KMS-11 (cell line): Measurements from ENCODE around the gene IFIT1.
A peak's percentile ranks its signal among the peaks of the same experiment; 100 is the strongest.
"Not testable (repeated sequence)": the region's sequence is repeated elsewhere in the genome, so short reads cannot be mapped to it uniquely, and the experiment has no call there.

Experiments
- H2AFZ ChIP-seq: fragments of 200-600 bp; sonication (generic); 2 replicates; pipeline ENCODE4 v1.6.1; 2016; ENCODE audit warnings: antibody characterized with exemption, mixed run types, low read depth
- H3K27ac ChIP-seq: fragments of 200-600 bp; sonication (generic); 2 replicates; pipeline ENCODE4 v1.6.1; 2016; ENCODE audit warnings: mild to moderate bottlenecking, mixed run types
- H3K27me3 ChIP-seq: fragments of 200-600 bp; sonication (generic); 2 replicates; pipeline ENCODE4 v1.6.1; 2017; ENCODE audit warnings: mild to moderate bottlenecking, low read depth, mixed run types, moderate library complexity; ENCODE audit not compliant: insufficient read depth
- H3K36me3 ChIP-seq: fragments of 200-600 bp; sonication (generic); 2 replicates; pipeline ENCODE4 v1.6.1; 2017; ENCODE audit warnings: mild to moderate bottlenecking, mixed run types; ENCODE audit not compliant: insufficient read depth
- H3K4me1 ChIP-seq: fragments of 200-600 bp; sonication (generic); 2 replicates; pipeline ENCODE4 v1.6.1; 2016; ENCODE audit warnings: mild to moderate bottlenecking, low read depth, mixed run types; ENCODE audit not compliant: poor library complexity, severe bottlenecking
- H3K4me2 ChIP-seq: fragments of 200-600 bp; sonication (generic); 2 replicates; pipeline ENCODE4 v1.7.0; 2016; ENCODE audit warnings: mild to moderate bottlenecking, mixed run types
- H3K4me3 ChIP-seq: fragments of 200-600 bp; sonication (generic); IDR thresholded peaks from 2 replicates; pipeline ENCODE4 v1.6.1; 2017; ENCODE audit warnings: low read depth, low read length, mixed read lengths; ENCODE audit not compliant: insufficient read depth
- H3K79me2 ChIP-seq: fragments of 200-600 bp; sonication (generic); 2 replicates; pipeline ENCODE4 v1.6.1; 2016; ENCODE audit warnings: low read depth, mixed run types; ENCODE audit not compliant: insufficient read depth
- H3K9ac ChIP-seq: fragments of 200-600 bp; sonication (generic); 2 replicates; pipeline ENCODE4 v1.6.1; 2016; ENCODE audit warnings: mild to moderate bottlenecking, mixed run types
- H4K20me1 ChIP-seq: fragments of 200-600 bp; sonication (generic); 2 replicates; pipeline ENCODE4 v1.6.1; 2016; ENCODE audit warnings: mild to moderate bottlenecking, mixed run types; ENCODE audit not compliant: insufficient read depth
- CTCF ChIP-seq: fragments of 200-600 bp; sonication (generic); conservative IDR thresholded peaks from 2 replicates; pipeline ENCODE4 v1.6.1; 2017; ENCODE audit warnings: low read depth, mild to moderate bottlenecking, antibody characterized with exemption, low read length, moderate library complexity, mixed read lengths

The IFIT1 gene

GRCh38 chr10:89384474-89385340 lies 7.7 kb upstream of the IFIT1 start:
- Histone ChIP-seq H3K27me3 (no peaks in the 10 kb centered on the region), H3K27ac (no peak overlapping the region), H3K9ac (no peak overlapping the region), H3K4me2 (no peak overlapping the region), H4K20me1 (no peaks in the 10 kb centered on the region), H3K4me1 (peaks cover 14% of the 10 kb centered on the region), H2AFZ (no peak overlapping the region), H3K36me3 (no peaks in the 10 kb centered on the region), H3K79me2 (no peaks in the 10 kb centered on the region), H3K4me3 (no peak overlapping the region)
- no peak for TF ChIP-seq CTCF

GRCh38 chr10:89388806-89389205 lies 3.6 kb upstream of the IFIT1 start:
- H3K4me1 ChIP-seq = peaks cover 51% of the 10 kb centered on the region
- H4K20me1 ChIP-seq = no peaks in the 10 kb centered on the region
- no peak for TF ChIP-seq CTCF

GRCh38 chr10:89389254-89389653 lies 3.2 kb upstream of the IFIT1 start:
- Histone ChIP-seq H3K27me3 (no peaks in the 10 kb centered on the region), H3K4me3 (no peak overlapping the region), H2AFZ (no peak overlapping the region), H3K36me3 (no peaks in the 10 kb centered on the region), H3K9ac (no peak overlapping the region), H3K4me2 (no peak overlapping the region), H4K20me1 (no peaks in the 10 kb centered on the region), H3K4me1 (peaks cover 55% of the 10 kb centered on the region), H3K27ac (no peak overlapping the region), H3K79me2 (no peaks in the 10 kb centered on the region)
- TF ChIP-seq CTCF = peak; percentile 27; the same call in 1 of the 2 replicates

More at GRCh38 chr10:89388806-89389205, 3.6 kb upstream of the IFIT1 start:
- H3K27me3 ChIP-seq = no peaks in the 10 kb centered on the region
- no peak overlapping the region for H3K4me3 ChIP-seq
- H3K79me2 ChIP-seq = no peaks in the 10 kb centered on the region
- no peak overlapping the region for H3K27ac ChIP-seq
- H3K36me3 ChIP-seq = no peaks in the 10 kb centered on the region
- no peak overlapping the region for H3K4me2 ChIP-seq
- H3K9ac ChIP-seq = no peak overlapping the region
- H2AFZ ChIP-seq = no peak overlapping the region

GRCh38 chr10:89390476-89391225 lies 1.8 kb upstream of the IFIT1 start:
- no peaks in the 10 kb centered on the region for H3K36me3 ChIP-seq
- no peak overlapping the region for H3K9ac ChIP-seq
- no peaks in the 10 kb centered on the region for H4K20me1 ChIP-seq
- no peak overlapping the region for H3K27ac ChIP-seq
- peak overlapping the region; percentile 67 for H3K4me2 ChIP-seq
- H3K79me2 ChIP-seq = no peaks in the 10 kb centered on the region
- H3K27me3 ChIP-seq = no peaks in the 10 kb centered on the region
- TF ChIP-seq CTCF = no peak
- H2AFZ ChIP-seq = no peak overlapping the region
- peaks cover 55% of the 10 kb centered on the region for H3K4me1 ChIP-seq
- no peak overlapping the region for H3K4me3 ChIP-seq

GRCh38 chr10:89391226-89391576 lies 1.2 kb upstream of the IFIT1 start:
- not testable (repeated sequence) for H3K27ac ChIP-seq, H4K20me1 ChIP-seq, H3K79me2 ChIP-seq, H3K4me3 ChIP-seq, H3K36me3 ChIP-seq, H2AFZ ChIP-seq, H3K9ac ChIP-seq, H3K27me3 ChIP-seq
- peak overlapping the region; percentile 67 for H3K4me2 ChIP-seq
- H3K4me1 ChIP-seq = peaks cover 55% of the 10 kb centered on the region
